K562 (cell line): ENCODE measurements around the gene COL1A1. TPM values are rescaled to one million over a fixed set of nuclear protein-coding genes. Genes with fewer than 3 reads are reported as not detected.

Experiments used
- DNMT1 ChIP-seq: fragments of 450-650 bp; IDR thresholded peaks from 2 replicates; pipeline ENCODE4 v1.6.1; 2016; ENCODE audit warnings: antibody characterized with exemption, mild to moderate bottlenecking
- EGR1 ChIP-seq: fragments of 450-650 bp; conservative IDR thresholded peaks from 2 replicates; pipeline ENCODE4 v1.6.1; 2017; ENCODE audit warnings: mild to moderate bottlenecking
- ESRRA ChIP-seq: fragments of 450-650 bp; IDR thresholded peaks from 2 replicates; pipeline ENCODE4 v1.6.1; 2014; ENCODE audit warnings: low read depth, mild to moderate bottlenecking, moderate library complexity, borderline replicate concordance
- FOXO4 ChIP-seq: fragments of 450-650 bp; formaldehyde crosslinking; IDR thresholded peaks from 2 replicates; pipeline ENCODE4 v1.4.0; 2020; ENCODE audit warnings: mild to moderate bottlenecking, moderate library complexity
- HDAC6 ChIP-seq: IDR thresholded peaks from 2 replicates; pipeline ENCODE4 v1.6.1; 2012; ENCODE audit warnings: low read depth, mild to moderate bottlenecking, control low read depth, inconsistent platforms, low read length, moderate library complexity
- JUND ChIP-seq, 2 experiments: IDR thresholded peaks; 2 replicates in 1 of 2; 3 replicates in 1 of 2; pipeline ENCODE4 v1.6.1; 2011; ENCODE audit warnings: borderline replicate concordance in 2 of 2, low read depth in 2 of 2, low read length in 2 of 2, improper control_type of control experiment in 1 of 2, missing biosample characterization in 1 of 2, missing genetic modification characterization in 1 of 2, missing genetic modification reagents in 1 of 2
- MGA ChIP-seq: fragments of 450-650 bp; IDR thresholded peaks from 2 replicates; pipeline ENCODE4 v1.6.1; 2016; ENCODE audit warnings: mild to moderate bottlenecking, moderate library complexity
- PBX2 ChIP-seq, 2 experiments: IDR thresholded peaks in 1 of 2; conservative IDR thresholded peaks in 1 of 2; 2 replicates each; pipeline ENCODE4 v1.6.1; 2016; ENCODE audit warnings: low read depth in 2 of 2, mild to moderate bottlenecking in 1 of 2, missing compliant biosample characterization in 1 of 2, missing genetic modification characterization in 1 of 2, moderate library complexity in 1 of 2
- SIRT6 ChIP-seq: IDR thresholded peaks from one replicate; pipeline ENCODE4 v1.6.1; 2012; ENCODE audit warnings: low read depth, mild to moderate bottlenecking, control low read depth, inconsistent platforms, low read length, moderate library complexity
- ZNF146 ChIP-seq: IDR thresholded peaks from one replicate; pipeline ENCODE4 v1.6.1; 2018; ENCODE audit warnings: missing compliant biosample characterization; ENCODE audit not compliant: unreplicated experiment
- ZNF583 ChIP-seq: fragments of 250-450 bp; sonication (Bioruptor Pico); IDR thresholded peaks from 2 replicates; pipeline ENCODE4 v1.4.0; 2020
- polyA plus RNA-seq, 8 experiments: library from polyadenylated mRNA; depleted of rRNA in 4 of 8; stranded (reverse) in 5 of 8; unstranded in 3 of 8; fragments of >200 nt; fragmentation: Nextera tagmentation in 2 of 8; fragmentation: Illumina TruSeq in 1 of 8; extraction: Ambion mirVana in 2 of 8; extraction: Trizol in 1 of 8; gene quantifications; 2 replicates each; pipeline versions ENCODE4 v1.2.1 to v1.2.3, GENCODE V29; 2011 to 2014; ENCODE audit warnings: inconsistent platforms in 1 of 8, missing spikeins in 1 of 8
- total RNA-seq, 7 experiments: library from RNA; depleted of rRNA in 6 of 7; stranded (reverse); fragments of >200 nt in 6 of 7; fragmentation: Illumina TruSeq in 2 of 7; extraction: Trizol in 2 of 7; gene quantifications; 2 replicates each; pipeline versions ENCODE4 v1.2.1 to v1.2.3, GENCODE V29; 2011 to 2021; ENCODE audit warnings: low replicate concordance in 1 of 7

Gene COL1A1
- total and polyA plus RNA-seq, 9 of the 15 experiments (the other 6 are each of a cell fraction or from before 2014, with no cell fraction given) = 0.04 to 3.4 (median 0.18) TPM

- TF ChIP-seq MGA (no peak), FOXO4 (CRISPR knock-in tag) (no peak), ESRRA (peak; percentile 26; the same call in 1 of the 2 replicates), ZNF583 (no peak), ZNF146 (no peak), DNMT1 (no peak), HDAC6 (no peak), JUND (IDR thresholded peaks at IDR 0.05; ENCODE audit: borderline replicate concordance, low read depth, low read length) (0 out of 2 replicates have a peak, but pooled peaks have one; percentile 18), JUND (tag; IDR thresholded peaks at IDR 0.05; ENCODE audit: borderline replicate concordance, low read depth, low read length) (no peak; the same call in 2 of the 3 replicates), EGR1 (peak; percentile 91), PBX2 (CRISPR knock-in tag; IDR thresholded peaks at IDR 0.05; ENCODE audit: low read depth) (no peak), PBX2 (tag; conservative IDR thresholded peaks at IDR 0.05; ENCODE audit: low read depth) (0 out of 2 replicates have a peak, but pooled peaks have one; percentile 23), SIRT6 (no peak)
Measured at GRCh38 chr17:50151937-50152547, 49.4 kb downstream of the COL1A1 start (continued).
